Measurements from ENCODE around the gene TMED1.

The TMED1 gene

GRCh38 chr19:10812902-10813404 is 23.1 kb downstream of the TMED1 start:
- DNase-seq (ENCODE audit: low read depth in 1 of 2, low spot score in 1 of 2) = no peak

DNA sequence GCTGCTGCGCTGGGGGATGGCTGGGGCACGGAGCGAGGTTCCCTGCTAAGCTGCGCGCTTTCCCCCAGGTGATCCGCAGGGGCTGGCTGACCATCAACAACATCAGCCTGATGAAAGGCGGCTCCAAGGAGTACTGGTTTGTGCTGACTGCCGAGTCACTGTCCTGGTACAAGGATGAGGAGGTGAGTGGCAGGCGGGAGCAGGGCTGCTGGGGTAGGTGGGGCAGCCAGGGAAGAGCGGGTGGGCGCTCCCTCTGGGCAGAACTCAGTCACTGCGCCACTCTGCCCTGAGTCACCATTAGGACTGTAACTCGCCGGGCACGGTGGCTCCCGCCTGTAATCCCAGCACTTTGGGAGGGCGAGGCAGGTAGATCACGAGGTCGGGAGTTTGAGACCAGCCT is 23.8 kb downstream of the TMED1 start:
- no peak for DNase-seq (ENCODE audit: low read depth in 1 of 2, low spot score in 1 of 2)

- DNase-seq (ENCODE audit: low read depth in 1 of 2, low spot score in 1 of 2) = no peak
Observed at GRCh38 chr19:10811391-10812111, 24.5 kb downstream of the TMED1 start.

GRCh38 chr19:10809651-10810285 is 26.2 kb downstream of the TMED1 start:
- DNase-seq (ENCODE audit: low read depth in 1 of 2, low spot score in 1 of 2) = no peak

DNA sequence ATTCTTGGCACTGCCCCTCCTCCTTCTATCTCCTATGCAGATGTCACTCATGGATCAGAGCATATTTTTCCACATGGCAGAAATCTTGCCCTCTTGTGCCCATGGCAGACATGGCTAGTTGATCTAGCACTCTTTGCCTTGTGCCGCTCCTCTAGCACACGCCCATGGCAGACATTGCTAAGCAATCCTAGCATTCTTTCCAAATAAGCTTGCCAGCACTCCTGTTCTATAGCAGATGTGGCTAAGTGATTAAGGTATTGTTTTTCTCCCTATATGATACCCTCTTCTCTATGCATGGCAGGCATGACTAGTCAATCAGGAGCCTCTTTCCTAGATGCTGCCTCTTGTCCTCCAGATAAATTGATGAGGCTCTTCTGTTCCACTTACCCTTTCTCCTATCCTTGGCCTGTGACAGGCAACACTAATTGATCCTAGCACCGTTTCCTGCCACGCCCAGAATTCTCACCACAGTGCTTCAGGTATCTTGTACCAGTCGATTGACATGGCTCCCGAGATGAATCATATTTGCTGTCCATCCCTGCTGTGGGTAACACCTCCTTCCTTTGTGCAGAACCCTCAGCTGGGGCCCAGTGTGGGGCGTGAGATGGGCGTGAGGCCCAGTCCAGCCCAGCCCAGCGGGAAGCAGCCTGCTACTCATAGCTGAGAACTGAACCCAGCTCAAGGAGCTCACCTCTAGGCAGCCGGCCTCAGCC is 26.9 kb downstream of the TMED1 start:
- no peak for DNase-seq (ENCODE audit: low read depth in 1 of 2, low spot score in 1 of 2)

- DNase-seq (ENCODE audit: low read depth in 1 of 2, low spot score in 1 of 2) = no peak
Observed at GRCh38 chr19:10805758-10806247, 30.2 kb downstream of the TMED1 start.

DNA sequence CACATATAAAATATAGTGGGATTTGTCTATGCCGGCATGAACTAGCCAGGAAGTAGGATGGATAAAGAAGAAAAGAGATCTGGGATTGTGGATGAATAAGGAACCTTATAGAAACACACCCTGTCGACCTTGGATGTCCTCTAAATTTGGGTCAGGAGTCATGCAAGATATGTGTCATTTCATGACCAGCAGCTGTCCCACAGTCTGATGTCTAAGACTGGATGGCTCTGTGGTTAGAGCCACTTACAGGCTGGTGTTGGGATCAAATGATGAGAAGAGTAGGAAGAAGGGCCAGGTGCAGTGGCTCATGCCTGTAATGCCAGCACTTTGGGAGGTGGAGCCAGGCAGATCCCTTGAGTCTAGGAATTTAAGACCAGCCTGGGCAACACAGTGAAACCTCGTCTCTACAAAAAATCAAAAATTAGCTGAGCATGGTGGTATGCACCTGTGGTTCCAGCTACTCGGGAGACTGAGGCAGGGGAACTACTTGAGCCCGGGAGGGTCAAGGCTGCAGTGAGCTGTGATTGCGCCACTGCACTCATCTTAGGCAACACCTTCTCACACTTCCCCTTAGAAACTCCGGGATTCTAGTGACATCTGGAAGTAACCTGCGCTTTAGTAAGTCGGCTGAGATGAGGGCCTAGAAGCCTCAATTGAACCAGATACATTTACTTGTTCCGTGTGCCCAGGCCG is 30.8 kb downstream of the TMED1 start:
- DNase-seq (ENCODE audit: low read depth in 1 of 2, low spot score in 1 of 2) = no peak

DNA sequence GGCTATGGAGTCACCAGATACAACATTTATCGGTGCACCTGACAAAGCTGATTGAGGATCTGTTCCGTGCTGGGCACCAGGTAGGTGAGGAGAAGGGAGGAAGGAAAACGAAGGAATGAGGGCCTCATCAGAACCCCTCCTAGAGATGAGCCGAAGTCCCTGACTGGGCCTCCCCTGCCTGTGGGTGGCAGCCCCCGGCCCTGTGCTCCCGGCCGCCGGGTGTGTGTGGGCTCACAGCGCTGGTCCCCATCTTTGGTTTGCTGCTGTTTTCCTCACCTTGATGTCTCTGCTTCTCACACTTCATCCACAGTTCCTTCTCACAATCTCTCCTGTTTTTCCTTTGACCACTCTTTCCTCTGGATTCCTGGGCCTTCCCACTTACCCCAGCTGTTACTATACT is 32.8 kb downstream of the TMED1 start:
- no peak for DNase-seq (ENCODE audit: low read depth in 1 of 2, low spot score in 1 of 2)

GRCh38 chr19:10802479-10802878 is 33.5 kb downstream of the TMED1 start:
- no peak for DNase-seq (ENCODE audit: low read depth in 1 of 2, low spot score in 1 of 2)

DNA sequence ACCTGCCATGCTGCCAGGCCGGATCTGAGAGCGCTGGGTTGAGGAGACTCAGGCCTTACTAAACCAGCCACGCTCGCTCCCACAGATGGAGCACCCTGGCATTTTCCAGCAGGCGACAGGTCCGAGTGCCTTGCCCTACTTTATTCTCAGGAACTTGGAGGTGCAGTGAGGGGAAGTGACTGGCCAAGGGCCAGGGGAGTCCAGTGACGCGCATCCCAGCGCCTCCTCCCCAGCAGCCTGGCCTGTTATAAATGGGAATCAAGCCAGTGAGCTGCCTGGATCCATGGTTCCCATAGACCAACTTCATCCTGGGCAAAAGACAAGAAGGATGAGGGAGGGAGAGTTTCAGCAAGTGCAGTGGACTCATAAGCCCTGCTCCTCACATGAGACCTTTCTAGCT is 35.5 kb downstream of the TMED1 start:
- no peak for DNase-seq (ENCODE audit: low read depth in 1 of 2, low spot score in 1 of 2)

- peak; percentile 42 to 82 for DNase-seq (ENCODE audit: low read depth in 1 of 2, low spot score in 1 of 2)
Observed at GRCh38 chr19:10797541-10798256, 38.3 kb downstream of the TMED1 start.

DNA sequence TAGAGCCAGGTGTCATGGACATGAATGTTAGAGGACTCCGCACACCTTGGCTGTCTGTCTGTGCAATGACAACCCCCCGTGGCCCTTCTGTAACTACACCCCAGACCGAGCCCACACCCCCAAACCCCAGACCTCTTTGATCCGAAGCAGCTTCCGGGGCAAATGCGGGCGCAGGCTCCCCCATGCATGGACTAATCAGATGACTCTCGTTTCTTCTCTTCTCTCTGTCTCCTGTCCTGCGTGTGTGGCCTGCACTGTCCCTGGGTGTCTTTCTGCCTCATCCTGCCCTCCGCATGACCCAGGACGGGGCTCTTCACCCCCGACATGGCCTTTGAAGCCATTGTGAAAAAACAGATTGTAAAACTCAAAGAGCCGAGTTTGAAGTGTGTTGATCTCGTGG is 38.9 kb downstream of the TMED1 start:
- DNase-seq (ENCODE audit: low read depth in 1 of 2, low spot score in 1 of 2) = peak; percentile 11 to 18

DNA sequence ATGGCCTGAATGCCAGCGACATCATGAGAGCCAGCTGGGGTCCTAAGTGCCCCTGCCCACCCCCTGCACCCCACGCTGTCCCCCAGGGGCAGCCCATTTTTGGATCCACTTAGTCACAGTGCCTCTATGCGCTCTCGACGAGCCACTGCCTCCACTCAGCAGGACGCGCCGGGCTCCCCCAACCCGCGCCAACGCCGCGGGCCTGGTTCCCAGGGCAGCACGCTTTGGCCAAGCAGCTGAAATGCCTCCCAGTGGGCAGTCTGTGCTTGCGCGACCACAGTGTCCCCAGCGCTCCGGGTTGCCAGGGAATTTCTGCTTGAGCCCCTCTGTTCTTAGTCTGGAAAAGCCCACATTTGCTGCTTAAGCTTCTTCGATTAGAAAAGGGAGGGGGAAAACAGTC is 39.4 kb downstream of the TMED1 start:
- DNase-seq (ENCODE audit: low read depth in 1 of 2, low spot score in 1 of 2) = no peak

DNA sequence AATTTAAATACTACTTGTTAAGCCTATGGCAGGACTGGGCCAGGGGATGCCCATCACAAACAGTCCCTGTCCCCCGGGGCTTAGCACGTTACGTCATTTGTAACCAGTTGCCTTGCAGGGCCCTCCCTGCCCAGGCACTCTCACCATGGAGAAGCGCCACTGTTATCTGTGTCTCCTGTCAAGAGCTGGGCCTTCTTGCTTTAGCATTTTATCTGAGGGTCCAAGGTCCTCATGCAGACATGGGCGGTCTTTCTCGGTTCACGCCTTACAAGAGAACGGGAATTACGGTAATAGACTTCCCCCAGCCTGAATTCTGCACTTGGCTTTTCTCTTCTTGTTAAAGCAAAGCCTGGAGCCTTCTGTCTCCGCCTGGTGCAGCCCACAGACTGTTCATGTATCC is 46.1 kb downstream of the TMED1 start:
- no peak for DNase-seq (ENCODE audit: low read depth in 1 of 2, low spot score in 1 of 2)

DNA sequence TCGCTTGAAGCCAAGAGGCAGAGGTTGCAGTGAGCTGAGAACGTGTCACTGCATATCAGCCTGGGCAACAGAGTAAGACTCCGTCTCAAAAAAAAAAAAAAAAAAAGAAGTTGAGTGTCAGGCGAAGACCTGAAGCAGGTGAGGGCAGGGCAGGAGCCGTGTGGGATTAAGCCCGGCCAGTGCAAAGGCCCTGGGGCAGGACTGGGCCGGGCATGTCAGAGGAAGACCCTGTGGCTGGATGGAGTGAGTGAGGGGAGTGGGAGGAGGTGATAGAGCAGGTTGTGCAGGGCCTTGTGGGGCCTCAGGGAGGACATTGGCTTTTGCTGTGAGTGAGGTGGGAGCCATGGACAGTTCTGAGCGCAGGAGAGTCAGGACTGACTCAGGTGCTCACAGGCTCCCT is 47.9 kb downstream of the TMED1 start:
- DNase-seq (ENCODE audit: low read depth in 1 of 2, low spot score in 1 of 2) = no peak

- no peak for DNase-seq (ENCODE audit: low read depth in 1 of 2, low spot score in 1 of 2)
Observed at GRCh38 chr19:10784257-10784656, 51.8 kb downstream of the TMED1 start.

GRCh38 chr19:10782795-10783194 is 53.2 kb downstream of the TMED1 start:
- no peak for DNase-seq (ENCODE audit: low read depth in 1 of 2, low spot score in 1 of 2)
